NCI-H1105 (cell line): ENCODE data around the gene KIAA1755.

Experiments used
- DNase-seq: peaks from one replicate; lab custom pipeline; 2025; lab: John Stamatoyannopoulos, UW

KIAA1755 gene

GRCh38 chr20:38165966-38166702 is 94.4 kb downstream of the KIAA1755 start:
- no peak for DNase-seq

- DNase-seq = no peak
Observed at GRCh38 chr20:38165089-38165965, 95.2 kb downstream of the KIAA1755 start, which contains the start of gene TGM2. TSS of gene TGM2 (minus strand) at chr20:38165270. CDS start at chr20:38165198, 72 bp downstream.

- no peak for DNase-seq
Observed at GRCh38 chr20:38164624-38165088, 95.9 kb downstream of the KIAA1755 start.

- no peak for DNase-seq
Observed at GRCh38 chr20:38164069-38164468, 96.5 kb downstream of the KIAA1755 start.

DNA sequence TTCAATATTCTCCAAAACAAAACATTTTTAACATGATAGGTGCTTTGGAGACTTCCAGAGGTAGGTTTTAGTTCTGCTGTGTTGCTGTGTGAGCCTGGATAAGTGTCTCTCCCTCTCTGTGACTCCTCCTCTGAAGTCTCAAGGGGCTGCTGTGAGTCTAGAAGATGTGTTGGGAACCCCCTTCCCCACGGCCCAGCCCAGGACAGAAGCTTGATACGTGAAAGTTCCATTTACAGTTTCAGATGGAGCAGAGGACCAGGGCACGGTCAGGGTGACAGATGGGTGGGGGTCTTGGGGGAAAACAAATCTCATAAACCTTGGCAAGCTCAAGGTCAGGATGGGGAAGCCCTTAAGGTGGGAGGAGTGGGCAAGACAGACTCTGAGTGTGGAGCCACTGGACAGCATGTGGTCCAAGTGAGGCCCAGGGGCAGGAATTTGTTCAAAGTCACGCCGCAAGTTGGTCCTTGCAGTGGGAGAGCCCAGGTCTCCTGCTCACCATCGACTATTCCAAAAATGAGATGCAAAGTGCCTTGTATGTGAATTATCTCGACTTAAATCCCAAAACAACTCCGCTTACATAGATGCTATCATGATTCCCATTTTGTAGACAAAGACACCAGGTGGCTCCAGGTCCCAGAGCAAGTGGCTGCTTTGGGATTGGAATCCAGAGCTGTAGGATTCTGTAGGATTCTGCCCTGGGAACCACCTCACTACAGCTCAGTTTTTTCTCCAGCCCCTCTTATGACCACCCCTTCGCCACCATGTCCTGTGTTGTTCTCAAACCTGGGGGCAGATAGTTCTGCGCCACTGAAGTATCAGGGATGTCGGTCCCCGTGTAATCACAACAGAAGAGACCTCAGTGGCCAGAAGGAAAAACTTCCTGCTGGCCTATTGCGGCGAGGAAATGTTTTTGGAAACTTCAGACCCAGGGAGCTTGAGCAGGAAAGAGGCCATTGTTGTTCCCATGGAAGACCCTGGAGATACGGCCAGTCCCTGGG is 97.4 kb downstream of the KIAA1755 start:
- no peak for DNase-seq

DNA sequence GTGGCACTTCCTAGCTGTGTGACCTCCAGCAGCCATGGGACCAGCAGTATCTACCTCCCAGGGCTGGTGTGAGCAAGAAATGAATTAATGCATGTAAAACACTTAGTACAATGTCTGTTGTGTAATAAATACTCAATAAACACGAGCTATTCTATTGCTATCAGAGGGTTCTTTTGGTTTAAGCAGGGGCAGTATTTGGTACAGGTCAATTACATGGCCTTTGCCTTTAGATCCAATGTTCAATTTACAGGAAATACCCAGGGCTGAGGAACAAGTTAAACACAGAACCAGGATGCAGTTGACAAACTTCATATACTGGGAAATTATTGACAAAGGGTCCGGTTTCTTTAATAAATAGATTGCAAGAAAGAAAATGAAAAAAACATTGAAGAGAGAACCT is 98.4 kb downstream of the KIAA1755 start:
- no peak for DNase-seq

DNA sequence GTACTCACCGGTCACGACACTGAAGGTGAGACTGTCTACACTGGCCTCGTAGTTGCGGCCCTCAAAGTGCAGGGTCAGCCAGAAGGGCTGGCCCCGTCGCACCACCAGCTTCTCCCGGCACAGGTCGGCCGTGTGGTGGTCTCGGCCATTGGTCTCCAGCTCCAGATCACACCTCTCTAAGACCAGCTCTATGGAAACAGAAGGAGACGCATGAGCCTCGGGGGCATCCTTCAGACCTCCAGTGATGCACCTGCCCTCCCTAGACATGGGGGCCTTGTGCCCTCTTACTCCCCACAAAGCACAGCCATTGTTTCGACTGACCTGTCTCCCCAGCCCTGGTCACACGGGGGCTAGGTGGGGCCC is 99.1 kb downstream of the KIAA1755 start:
- no peak for DNase-seq
